Neural progenitor cell (in vitro differentiated cells): ENCODE measurements around the gene SMAD6.

ENCODE experiments used
- EZH2 ChIP-seq: fragments of 200-600 bp; sonication (generic); IDR thresholded peaks from 2 replicates; pipeline ENCODE4 v1.6.1; 2017; ENCODE audit warnings: antibody characterized with exemption, mild to moderate bottlenecking, moderate library complexity
- EZH2phosphoT487 ChIP-seq: fragments of 200-600 bp; sonication (generic); IDR thresholded peaks from 2 replicates; pipeline ENCODE4 v1.6.1; 2017; ENCODE audit warnings: antibody characterized with exemption
- TF ChIP-seq, protein P1 (sequence below): fragments of 200-600 bp; sonication (generic); IDR thresholded peaks from 2 replicates; pipeline ENCODE4 v1.5.1; 2017; ENCODE audit warnings: antibody characterized with exemption, mild to moderate bottlenecking

DNA sequence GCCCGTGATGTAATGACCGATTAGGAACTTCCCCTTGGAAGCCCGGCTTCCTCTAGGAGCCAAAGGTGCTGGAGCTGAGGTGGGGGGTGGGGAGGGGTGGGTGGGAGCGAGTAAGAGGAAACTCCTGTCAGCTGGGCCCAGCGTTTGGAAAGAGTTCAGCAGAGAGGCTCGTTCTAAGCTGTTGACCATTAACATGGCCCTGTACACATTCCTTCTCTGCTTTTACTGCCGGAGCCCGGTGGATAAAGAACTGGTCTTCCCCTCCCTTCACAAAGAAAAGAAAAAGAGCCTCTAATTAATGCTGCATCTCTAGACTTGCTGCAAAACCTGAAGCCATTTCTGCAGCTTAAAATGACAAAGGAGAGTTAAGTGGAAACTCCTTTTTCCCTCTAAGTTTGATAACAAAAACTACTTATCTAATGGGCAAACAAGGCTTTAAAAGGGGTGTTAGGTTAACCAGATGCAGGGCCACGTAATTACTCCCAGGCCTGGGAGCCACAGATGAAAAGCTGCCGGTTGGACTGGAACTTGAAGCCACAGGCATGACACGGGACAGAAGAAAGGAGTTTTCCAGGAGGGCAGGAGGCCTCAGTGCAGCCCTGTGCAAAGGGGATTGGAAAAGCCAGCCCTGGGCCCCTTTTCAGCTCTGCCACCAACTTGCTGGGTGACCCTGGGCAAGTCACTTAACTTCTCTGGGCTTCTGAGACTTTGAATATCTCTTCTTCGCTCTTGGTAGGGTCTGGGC is 71.3 kb downstream of the SMAD6 start:
- TF ChIP-seq, protein P1, sequence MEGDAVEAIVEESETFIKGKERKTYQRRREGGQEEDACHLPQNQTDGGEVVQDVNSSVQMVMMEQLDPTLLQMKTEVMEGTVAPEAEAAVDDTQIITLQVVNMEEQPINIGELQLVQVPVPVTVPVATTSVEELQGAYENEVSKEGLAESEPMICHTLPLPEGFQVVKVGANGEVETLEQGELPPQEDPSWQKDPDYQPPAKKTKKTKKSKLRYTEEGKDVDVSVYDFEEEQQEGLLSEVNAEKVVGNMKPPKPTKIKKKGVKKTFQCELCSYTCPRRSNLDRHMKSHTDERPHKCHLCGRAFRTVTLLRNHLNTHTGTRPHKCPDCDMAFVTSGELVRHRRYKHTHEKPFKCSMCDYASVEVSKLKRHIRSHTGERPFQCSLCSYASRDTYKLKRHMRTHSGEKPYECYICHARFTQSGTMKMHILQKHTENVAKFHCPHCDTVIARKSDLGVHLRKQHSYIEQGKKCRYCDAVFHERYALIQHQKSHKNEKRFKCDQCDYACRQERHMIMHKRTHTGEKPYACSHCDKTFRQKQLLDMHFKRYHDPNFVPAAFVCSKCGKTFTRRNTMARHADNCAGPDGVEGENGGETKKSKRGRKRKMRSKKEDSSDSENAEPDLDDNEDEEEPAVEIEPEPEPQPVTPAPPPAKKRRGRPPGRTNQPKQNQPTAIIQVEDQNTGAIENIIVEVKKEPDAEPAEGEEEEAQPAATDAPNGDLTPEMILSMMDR, result no peak
- TF ChIP-seq EZH2phosphoT487 (no peak), EZH2 (no peak)
